ENCODE results near the gene USP22. TPM values are rescaled to one million over a fixed set of nuclear protein-coding genes. Genes with fewer than 3 reads are reported as not detected.

Gene USP22
- total RNA-seq, 2 donors from 2014 or later = 379 to 396 TPM

DNA sequence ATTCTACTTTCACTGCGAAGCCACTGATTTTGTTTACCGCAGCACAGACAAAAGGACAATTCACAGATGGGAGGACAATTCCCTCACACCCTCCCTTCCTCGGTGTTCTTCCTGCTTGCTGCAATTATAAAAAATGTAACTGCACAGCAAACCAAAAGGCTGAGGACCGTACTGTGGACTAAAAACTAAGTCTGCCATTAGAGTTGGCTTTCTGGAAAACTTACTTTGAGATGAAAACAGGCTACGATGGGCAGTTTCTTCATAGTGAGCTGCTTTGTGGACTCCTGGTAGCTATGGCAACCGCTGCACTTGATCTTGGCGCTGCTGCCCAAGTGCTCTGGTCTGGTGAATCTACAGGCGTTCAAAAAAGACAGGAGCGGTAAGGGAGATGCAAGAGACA is 35.2 kb downstream of the USP22 start:
- H3K36me3 ChIP-seq (ENCODE audit: control insufficient read depth, insufficient read depth, low read length) = peaks cover 100% of the 10 kb centered on the region

DNA sequence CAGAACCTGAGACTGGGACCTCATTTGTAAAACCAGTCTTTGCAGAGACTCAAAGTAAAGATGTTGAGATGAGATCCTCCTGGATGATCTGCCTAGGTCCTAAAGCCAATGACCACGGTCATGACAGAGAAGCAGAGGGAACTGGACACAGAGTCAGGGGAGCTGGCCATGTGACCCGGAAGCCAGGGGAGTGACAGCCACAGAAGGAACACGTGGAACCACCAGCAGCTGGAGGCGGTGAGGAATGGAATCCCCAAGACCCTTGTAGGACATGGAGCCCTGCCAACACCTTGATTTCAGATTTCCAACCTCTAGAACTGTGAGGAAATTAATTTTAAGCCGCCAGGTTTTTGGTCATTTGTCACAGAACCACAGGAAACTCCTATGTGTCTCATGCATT is 37.0 kb downstream of the USP22 start:
- Histone ChIP-seq H3K4me3 (ENCODE audit: low read length) (no peak overlapping the region), H3K9ac (ENCODE audit: extremely low read depth, low read length, poor library complexity, severe bottlenecking) (no peak overlapping the region), H3K27me3 (ENCODE audit: control insufficient read depth, insufficient read depth, low read length, poor library complexity, severe bottlenecking) (no peaks in the 10 kb centered on the region), H3K9me3 (ENCODE audit: control insufficient read depth, low read length) (no peaks in the 10 kb centered on the region), H3K4me1 (ENCODE audit: control insufficient read depth, insufficient read depth, low read length) (peaks cover 14% of the 10 kb centered on the region), H3K36me3 (ENCODE audit: control insufficient read depth, insufficient read depth, low read length) (peaks cover 99% of the 10 kb centered on the region), H3K27ac (ENCODE audit: low read depth, low read length) (no peak overlapping the region)
- H3K27ac Mint-ChIP-seq = peak overlapping the region; percentile 72
- TF ChIP-seq, protein P1, sequence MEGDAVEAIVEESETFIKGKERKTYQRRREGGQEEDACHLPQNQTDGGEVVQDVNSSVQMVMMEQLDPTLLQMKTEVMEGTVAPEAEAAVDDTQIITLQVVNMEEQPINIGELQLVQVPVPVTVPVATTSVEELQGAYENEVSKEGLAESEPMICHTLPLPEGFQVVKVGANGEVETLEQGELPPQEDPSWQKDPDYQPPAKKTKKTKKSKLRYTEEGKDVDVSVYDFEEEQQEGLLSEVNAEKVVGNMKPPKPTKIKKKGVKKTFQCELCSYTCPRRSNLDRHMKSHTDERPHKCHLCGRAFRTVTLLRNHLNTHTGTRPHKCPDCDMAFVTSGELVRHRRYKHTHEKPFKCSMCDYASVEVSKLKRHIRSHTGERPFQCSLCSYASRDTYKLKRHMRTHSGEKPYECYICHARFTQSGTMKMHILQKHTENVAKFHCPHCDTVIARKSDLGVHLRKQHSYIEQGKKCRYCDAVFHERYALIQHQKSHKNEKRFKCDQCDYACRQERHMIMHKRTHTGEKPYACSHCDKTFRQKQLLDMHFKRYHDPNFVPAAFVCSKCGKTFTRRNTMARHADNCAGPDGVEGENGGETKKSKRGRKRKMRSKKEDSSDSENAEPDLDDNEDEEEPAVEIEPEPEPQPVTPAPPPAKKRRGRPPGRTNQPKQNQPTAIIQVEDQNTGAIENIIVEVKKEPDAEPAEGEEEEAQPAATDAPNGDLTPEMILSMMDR (conservative IDR thresholded peaks at IDR 0.05) = no peak
- H3K27me3 Mint-ChIP-seq (ENCODE audit: insufficient read depth) = no peaks in the 10 kb centered on the region
- H3K36me3 Mint-ChIP-seq (ENCODE audit: low read depth) = peaks cover 94% of the 10 kb centered on the region
- no peaks in the 10 kb centered on the region for H3K9me3 Mint-ChIP-seq
- 93 to 98% methylated on average over 5 of the region's 5 CpGs for WGBS, 2 experiments (ENCODE audit: insufficient coverage in 1 of 2, insufficient read length in 1 of 2)
- DNase-seq = no peak
- H3K4me3 Mint-ChIP-seq = no peak overlapping the region
- peaks cover 3% of the 10 kb centered on the region for H3K4me1 Mint-ChIP-seq

More for the DNA sequence above, 35.2 kb downstream of the USP22 start:
- Histone ChIP-seq H3K4me3 (ENCODE audit: low read length) (no peak overlapping the region), H3K4me1 (ENCODE audit: control insufficient read depth, insufficient read depth, low read length) (peaks cover 14% of the 10 kb centered on the region), H3K27ac (ENCODE audit: low read depth, low read length) (no peak overlapping the region), H3K9me3 (ENCODE audit: control insufficient read depth, low read length) (no peaks in the 10 kb centered on the region), H3K9ac (ENCODE audit: extremely low read depth, low read length, poor library complexity, severe bottlenecking) (no peak overlapping the region), H3K27me3 (ENCODE audit: control insufficient read depth, insufficient read depth, low read length, poor library complexity, severe bottlenecking) (no peaks in the 10 kb centered on the region)
- DNase-seq = no peak
- H3K4me3 Mint-ChIP-seq = no peak overlapping the region
- H3K4me1 Mint-ChIP-seq = peaks cover 3% of the 10 kb centered on the region
- H3K27me3 Mint-ChIP-seq (ENCODE audit: insufficient read depth) = no peaks in the 10 kb centered on the region
- no peaks in the 10 kb centered on the region for H3K9me3 Mint-ChIP-seq
- 96 to 97% methylated on average over 6 to 7 of the region's 9 CpGs for WGBS, 2 experiments (ENCODE audit: insufficient coverage in 1 of 2, insufficient read length in 1 of 2)
- TF ChIP-seq, protein P1 (conservative IDR thresholded peaks at IDR 0.05) = no peak
- H3K27ac Mint-ChIP-seq = no peak overlapping the region
- H3K36me3 Mint-ChIP-seq (ENCODE audit: low read depth) = peaks cover 94% of the 10 kb centered on the region

DNA sequence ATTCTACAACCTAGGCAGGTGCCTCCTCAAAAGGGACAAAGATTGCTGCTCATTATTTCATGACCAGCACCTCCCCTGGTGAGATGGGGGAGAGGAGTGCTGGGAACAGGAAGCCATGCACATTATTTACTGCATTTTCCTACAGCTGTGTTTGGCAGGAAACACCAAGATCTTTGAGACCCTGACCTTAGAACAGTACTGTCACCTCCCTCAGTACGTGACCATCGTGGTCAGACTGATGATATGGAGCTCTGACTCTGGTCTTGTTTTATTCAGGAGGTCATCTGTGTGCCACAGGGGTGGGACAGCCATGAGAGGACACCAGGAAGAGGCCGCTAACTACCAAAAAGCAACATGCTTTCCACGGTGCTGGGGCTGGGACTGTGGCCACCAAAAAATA is 37.4 kb downstream of the USP22 start:
- Mint-ChIP-seq H3K27ac (peak overlapping the region; percentile 72), H3K27me3 (ENCODE audit: insufficient read depth) (no peaks in the 10 kb centered on the region), H3K36me3 (ENCODE audit: low read depth) (peaks cover 92% of the 10 kb centered on the region), H3K9me3 (no peaks in the 10 kb centered on the region), H3K4me1 (peaks cover 3% of the 10 kb centered on the region), H3K4me3 (no peak overlapping the region)
- Histone ChIP-seq H3K27ac (ENCODE audit: low read depth, low read length) (no peak overlapping the region), H3K4me3 (ENCODE audit: low read length) (no peak overlapping the region), H3K27me3 (ENCODE audit: control insufficient read depth, insufficient read depth, low read length, poor library complexity, severe bottlenecking) (no peaks in the 10 kb centered on the region), H3K4me1 (ENCODE audit: control insufficient read depth, insufficient read depth, low read length) (peaks cover 14% of the 10 kb centered on the region), H3K9ac (ENCODE audit: extremely low read depth, low read length, poor library complexity, severe bottlenecking) (no peak overlapping the region), H3K36me3 (ENCODE audit: control insufficient read depth, insufficient read depth, low read length) (peaks cover 99% of the 10 kb centered on the region), H3K9me3 (ENCODE audit: control insufficient read depth, low read length) (no peaks in the 10 kb centered on the region)
- DNase-seq = no peak
- TF ChIP-seq, protein P1 (conservative IDR thresholded peaks at IDR 0.05) = no peak
- whole genome bisulfite sequencing, 2 experiments (ENCODE audit: insufficient coverage in 1 of 2, insufficient read length in 1 of 2) = 96 to 100% methylated on average over 2 to 4 of the region's 4 CpGs
